Caco-2 (cell line): ENCODE data around the gene RNF32. TPM values are rescaled to one million over a fixed set of nuclear protein-coding genes. Genes with fewer than 3 reads are reported as not detected.

Source experiments
- BruUV-seq: library from RNA; stranded (reverse); fragments of 400-500 nt; replicated peaks from 2 replicates; lab custom pipeline; 2021; lab: Mats Ljungman, UMichigan
- CTCF ChIA-PET: fragments of 300-600 bp; sonication (Branson Sonifier 250); formaldehyde crosslinking; loops from one replicate; lab custom pipeline; 2022; ENCODE audit warnings: antibody characterized with exemption; lab: Charles Lee
- POLR2A ChIA-PET: fragments of 300-600 bp; sonication (Branson Sonifier 250); formaldehyde crosslinking; loops from one replicate; lab custom pipeline; 2022; ENCODE audit warnings: antibody characterized with exemption; lab: Charles Lee
- DNase-seq, 2 experiments: peaks; one replicate each; pipeline versions ENCODE4 v3.0.0 to v3.0.0-alpha.2; 2020 to 2022
- H3K27me3 ChIP-seq: replicated peaks from 2 replicates; pipeline ENCODE4 v1.6.0; 2011; ENCODE audit warnings: low read length; ENCODE audit not compliant: control insufficient read depth, insufficient read depth
- H3K36me3 ChIP-seq: 2 replicates; pipeline ENCODE4 v1.5.1; 2011; ENCODE audit warnings: low read length; ENCODE audit not compliant: control insufficient read depth, insufficient read depth
- H3K4me1 ChIP-seq: fragments of 250-450 bp; sonication (Bioruptor Pico); 2 replicates; pipeline ENCODE4 v1.5.1; 2020; ENCODE audit warnings: mild to moderate bottlenecking
- H3K4me3 ChIP-seq: 2 replicates; pipeline ENCODE4 v1.5.1; 2011; ENCODE audit warnings: low read depth, mild to moderate bottlenecking, control low read depth, low read length
- H3K9me3 ChIP-seq: fragments of 250-450 bp; sonication (Bioruptor Pico); 2 replicates; pipeline ENCODE4 v1.5.1; 2020; ENCODE audit warnings: mild to moderate bottlenecking, moderate library complexity
- H3K27ac Mint-ChIP-seq: one replicate; pipeline ENCODE4 v1.8.0; 2022; ENCODE audit warnings: mixed read lengths; ENCODE audit not compliant: unreplicated experiment
- H3K27me3 Mint-ChIP-seq: one replicate; pipeline ENCODE4 v1.8.0; 2022; ENCODE audit warnings: mixed read lengths; ENCODE audit not compliant: insufficient read depth, unreplicated experiment
- H3K36me3 Mint-ChIP-seq: one replicate; pipeline ENCODE4 v1.8.0; 2022; ENCODE audit warnings: mild to moderate bottlenecking, mixed read lengths; ENCODE audit not compliant: insufficient read depth, unreplicated experiment
- H3K4me1 Mint-ChIP-seq: one replicate; pipeline ENCODE4 v1.8.0; 2022; ENCODE audit warnings: low read depth, mixed read lengths; ENCODE audit not compliant: unreplicated experiment
- H3K4me3 Mint-ChIP-seq: one replicate; pipeline ENCODE4 v1.8.0; 2022; ENCODE audit warnings: mild to moderate bottlenecking, moderate library complexity, mixed read lengths; ENCODE audit not compliant: unreplicated experiment
- H3K9me3 Mint-ChIP-seq: one replicate; pipeline ENCODE4 v1.8.0; 2022; ENCODE audit warnings: mixed read lengths; ENCODE audit not compliant: unreplicated experiment
- CTCF ChIP-seq, 2 experiments: fragments of 200-600 bp in 1 of 2; IDR thresholded peaks; 1 replicate in 1 of 2; 2 replicates in 1 of 2; pipeline versions ENCODE4 v1.5.1 to v1.8.0; 2011 to 2022; ENCODE audit warnings: antibody characterized with exemption in 1 of 2, control low read depth in 1 of 2, inconsistent platforms in 1 of 2, low read depth in 1 of 2, low read length in 1 of 2, mild to moderate bottlenecking in 1 of 2, moderate library complexity in 1 of 2; ENCODE audit not compliant: insufficient read depth in 1 of 2, severe bottlenecking in 1 of 2, unreplicated experiment in 1 of 2
- intact Hi-C: fragments of 100-400 bp; cut with micrococcal nuclease; formaldehyde crosslinking; loops from one replicate; pipeline ENCODE4 v1.10.0; 2022; ENCODE audit not compliant: unreplicated experiment
- total RNA-seq: library from RNA; stranded (reverse); gene quantifications from 2 replicates; pipeline ENCODE4 v1.2.3, GENCODE V29; 2022

RNF32 gene
- total RNA-seq, 1 experiment from 2014 or later, result 26.0 TPM

GRCh38 chr7:156665101-156665500, 24.5 kb downstream of the RNF32 start:
- Histone ChIP-seq H3K4me3 (no peak overlapping the region), H3K27me3 (no peaks in the 10 kb centered on the region), H3K9me3 (no peaks in the 10 kb centered on the region), H3K36me3 (no peaks in the 10 kb centered on the region), H3K4me1 (peaks cover 67% of the 10 kb centered on the region)
- peaks cover 7% of the 10 kb centered on the region for H3K9me3 Mint-ChIP-seq
- DNase-seq, result no peak
- H3K4me3 Mint-ChIP-seq, result peak overlapping the region; percentile 23
- TF ChIP-seq CTCF (IDR thresholded peaks at IDR 0.05; ENCODE audit: insufficient read depth in 1 of 2, low read depth in 1 of 2, low read length in 1 of 2, severe bottlenecking in 1 of 2, unreplicated experiment in 1 of 2), result no peak
- ChIA-PET CTCF (no interaction called here), POLR2A (no interaction called here)
- intact Hi-C loops, result no loop called here
- BruUV-seq, result no TSS peak
- H3K4me1 Mint-ChIP-seq, result peaks cover 54% of the 10 kb centered on the region
- no peaks in the 10 kb centered on the region for H3K27me3 Mint-ChIP-seq
- H3K36me3 Mint-ChIP-seq, result peaks cover 39% of the 10 kb centered on the region
- peak overlapping the region; percentile 88 for H3K27ac Mint-ChIP-seq

GRCh38 chr7:156666368-156667109, 26.0 kb downstream of the RNF32 start:
- Mint-ChIP-seq H3K4me1 (peaks cover 54% of the 10 kb centered on the region), H3K4me3 (peak overlapping the region; percentile 45), H3K9me3 (peaks cover 15% of the 10 kb centered on the region), H3K36me3 (peaks cover 44% of the 10 kb centered on the region), H3K27ac (peak overlapping the region; percentile 88), H3K27me3 (no peaks in the 10 kb centered on the region)
- ChIA-PET POLR2A (interaction anchor here (1.7 to 2.2 kb wide), 2 partner anchors 27 to 51 kb away, joined by 7 to 13 read pairs; no protein-coding TSS in a partner anchor), CTCF (interaction anchor here (0.6 to 1.6 kb wide), 4 partner anchors 17 to 95 kb away, joined by 3 to 11 read pairs (median 4); no protein-coding TSS in a partner anchor)
- no peak for TF ChIP-seq CTCF (IDR thresholded peaks at IDR 0.05; ENCODE audit: insufficient read depth in 1 of 2, low read depth in 1 of 2, low read length in 1 of 2, severe bottlenecking in 1 of 2, unreplicated experiment in 1 of 2)
- intact Hi-C loops, result loop anchor here (1.0 kb wide), 7 partner anchors 16 to 98 kb away; partner anchors contain the start of gene RNF32
- H3K4me1 ChIP-seq, result peaks cover 65% of the 10 kb centered on the region
- DNase-seq, result peak; percentile 91 to 98
- H3K27me3 ChIP-seq, result no peaks in the 10 kb centered on the region
- H3K9me3 ChIP-seq, result no peaks in the 10 kb centered on the region
- no peak overlapping the region for H3K4me3 ChIP-seq
- BruUV-seq, result no TSS peak
- no peaks in the 10 kb centered on the region for H3K36me3 ChIP-seq

- CTCF ChIA-PET, result interaction anchor here (1.4 to 1.6 kb wide), 2 partner anchors 17 to 58 kb away, joined by 4 to 11 read pairs; no protein-coding TSS in a partner anchor
These were observed 26.5 kb downstream of the RNF32 start for GRCh38 chr7:156667110-156667426.

More at GRCh38 chr7:156667110-156667426, 26.5 kb downstream of the RNF32 start:
- intact Hi-C loops, result no loop called here
- no peaks in the 10 kb centered on the region for H3K27me3 ChIP-seq
- Mint-ChIP-seq H3K4me3 (no peak overlapping the region), H3K36me3 (peaks cover 46% of the 10 kb centered on the region), H3K27ac (peak overlapping the region; percentile 88), H3K27me3 (no peaks in the 10 kb centered on the region), H3K4me1 (peaks cover 51% of the 10 kb centered on the region), H3K9me3 (peaks cover 15% of the 10 kb centered on the region)
- no peak overlapping the region for H3K4me3 ChIP-seq
- TF ChIP-seq CTCF (IDR thresholded peaks at IDR 0.05; ENCODE audit: insufficient read depth in 1 of 2, low read depth in 1 of 2, low read length in 1 of 2, severe bottlenecking in 1 of 2, unreplicated experiment in 1 of 2), result no peak
- POLR2A ChIA-PET, result interaction anchor here (1.7 to 2.2 kb wide), 2 partner anchors 28 to 52 kb away, joined by 7 to 13 read pairs; no protein-coding TSS in a partner anchor
- no peaks in the 10 kb centered on the region for H3K9me3 ChIP-seq
- no TSS peak for BruUV-seq
- no peaks in the 10 kb centered on the region for H3K36me3 ChIP-seq
- no peak for DNase-seq
- peaks cover 60% of the 10 kb centered on the region for H3K4me1 ChIP-seq
